H1 (cell line): ENCODE results near the gene DRGX. TPM values are rescaled to one million over a fixed set of nuclear protein-coding genes. Genes with fewer than 3 reads are reported as not detected.

Source experiments
- CTCF ChIA-PET: fragments of 300-600 bp; sonication (Branson Sonifier 250); formaldehyde crosslinking; loops from one replicate; lab custom pipeline; 2021; ENCODE audit not compliant: partially characterized antibody; lab: Charles Lee
- POLR2A ChIA-PET: fragments of 300-600 bp; sonication (Branson Sonifier 250); formaldehyde crosslinking; loops from one replicate; lab custom pipeline; 2021; ENCODE audit warnings: inconsistent platforms; ENCODE audit not compliant: partially characterized antibody; lab: Charles Lee
- DNase-seq, 2 experiments: peaks; one replicate each; pipeline versions ENCODE4 v3.0.0 to v3.0.0-alpha.2; 2010 to 2022; ENCODE audit warnings: low spot score in 2 of 2, low read depth in 1 of 2, mixed read lengths in 1 of 2
- FAIRE-seq: peaks from 2 replicates; lab custom pipeline; 2011; peaks lifted over from hg19 to GRCh38; lab: Jason Lieb, UNC
- H2AFZ ChIP-seq: 2 replicates; pipeline ENCODE4 v1.8.1; 2012; ENCODE audit warnings: low read length, inconsistent platforms
- H2AK5ac ChIP-seq: 2 replicates; pipeline ENCODE4 v1.6.1; 2013; ENCODE audit warnings: low read depth, low read length
- H2BK120ac ChIP-seq: replicated peaks from 2 replicates; pipeline ENCODE3; 2013; ENCODE audit warnings: low read depth, low read length, inconsistent platforms
- H2BK12ac ChIP-seq: 2 replicates; pipeline ENCODE4 v1.6.1; 2013; ENCODE audit warnings: low read depth, low read length
- H2BK15ac ChIP-seq: 2 replicates; pipeline ENCODE4 v1.6.1; 2013; ENCODE audit warnings: low read length
- H2BK20ac ChIP-seq: 2 replicates; pipeline ENCODE4 v1.6.1; 2013; ENCODE audit warnings: low read length
- H2BK5ac ChIP-seq: 2 replicates; pipeline ENCODE4 v1.6.1; 2013; ENCODE audit warnings: low read depth, low read length
- H3K14ac ChIP-seq: 2 replicates; pipeline ENCODE4 v1.6.1; 2013; ENCODE audit warnings: inconsistent platforms; ENCODE audit not compliant: insufficient read length
- H3K18ac ChIP-seq: 2 replicates; pipeline ENCODE4 v1.6.1; 2013; ENCODE audit warnings: low read length; ENCODE audit errors: extremely low read depth
- H3K23ac ChIP-seq: 2 replicates; pipeline ENCODE4 v1.6.1; 2013; ENCODE audit warnings: inconsistent platforms; ENCODE audit not compliant: insufficient read length
- H3K23me2 ChIP-seq: 2 replicates; pipeline ENCODE4 v1.6.1; 2013; ENCODE audit warnings: low read depth, low read length
- H3K27ac ChIP-seq: 2 replicates; pipeline ENCODE4 v1.6.1; 2011; ENCODE audit warnings: low read depth, low read length, inconsistent platforms
- H3K27me3 ChIP-seq, 4 experiments: replicated peaks in 1 of 4; 1 replicate in 1 of 4; 2 replicates in 3 of 4; pipeline versions ENCODE4 v1.6.1 to v1.8.1; 2011 to 2013; ENCODE audit warnings: low read length in 3 of 4, mild to moderate bottlenecking in 3 of 4, inconsistent platforms in 2 of 4, mixed read lengths in 2 of 4, moderate library complexity in 1 of 4; ENCODE audit not compliant: control insufficient read depth in 3 of 4, insufficient read depth in 3 of 4; ENCODE audit errors: extremely low read depth in 1 of 4
- H3K36me3 ChIP-seq, 4 experiments: 2 replicates each; pipeline versions ENCODE4 v1.6.1 to v1.8.1; 2011 to 2013; ENCODE audit warnings: mild to moderate bottlenecking in 4 of 4, low read length in 3 of 4, moderate library complexity in 2 of 4, control low read depth in 1 of 4, inconsistent platforms in 1 of 4; ENCODE audit not compliant: insufficient read depth in 4 of 4, control insufficient read depth in 2 of 4
- H3K4ac ChIP-seq: replicated peaks from 2 replicates; pipeline ENCODE3; 2013; ENCODE audit warnings: low read length, low read depth, mixed read lengths, inconsistent platforms; ENCODE audit not compliant: insufficient read length
- H3K4me1 ChIP-seq, 4 experiments: replicated peaks in 1 of 4; 1 replicate in 1 of 4; 2 replicates in 3 of 4; pipeline versions ENCODE4 v1.6.1 to v1.8.1; 2011 to 2013; ENCODE audit warnings: low read length in 3 of 4, inconsistent platforms in 2 of 4, mixed read lengths in 1 of 4; ENCODE audit not compliant: insufficient read depth in 4 of 4, control insufficient read depth in 3 of 4
- H3K4me2 ChIP-seq, 2 experiments: 2 replicates each; pipeline versions ENCODE4 v1.6.1 to v1.8.1; 2011 to 2013; ENCODE audit warnings: low read depth in 2 of 2, low read length in 2 of 2, control low read depth in 1 of 2, inconsistent platforms in 1 of 2, mild to moderate bottlenecking in 1 of 2; ENCODE audit not compliant: insufficient read depth in 1 of 2
- H3K4me3 ChIP-seq, 4 experiments: fragments of 200-600, 300-600 bp in 1 of 4; sonication (generic), shearing (Covaris generic), sonication (Bioruptor Twin) in 1 of 4; 2 replicates each; pipeline versions ENCODE4 v1.5.1 to v1.8.1; 2011 to 2016; ENCODE audit warnings: low read length in 4 of 4, low read depth in 3 of 4, control low read depth in 2 of 4, inconsistent platforms in 2 of 4, mild to moderate bottlenecking in 2 of 4, mixed read lengths in 1 of 4, moderate library complexity in 1 of 4; ENCODE audit not compliant: insufficient read depth in 2 of 4; ENCODE audit errors: extremely low read depth in 1 of 4
- H3K56ac ChIP-seq: replicated peaks from 2 replicates; pipeline ENCODE3; 2013; ENCODE audit warnings: low read depth, mild to moderate bottlenecking, mixed read lengths, low read length, inconsistent platforms; ENCODE audit not compliant: insufficient read length
- H3K79me1 ChIP-seq: 2 replicates; pipeline ENCODE4 v1.6.1; 2013; ENCODE audit warnings: low read depth, low read length, control low read depth
- H3K79me2 ChIP-seq, 2 experiments: 2 replicates each; pipeline versions ENCODE4 v1.6.1 to v1.8.1; 2012 to 2013; ENCODE audit warnings: low read length in 2 of 2, mild to moderate bottlenecking in 2 of 2, inconsistent platforms in 1 of 2; ENCODE audit not compliant: insufficient read depth in 2 of 2, control insufficient read depth in 1 of 2
- H3K9ac ChIP-seq, 4 experiments: replicated peaks in 1 of 4; 1 replicate in 1 of 4; 2 replicates in 3 of 4; pipeline versions ENCODE4 v1.6.1 to v1.8.1; 2011 to 2013; ENCODE audit warnings: low read depth in 3 of 4, low read length in 3 of 4, control low read depth in 2 of 4, mild to moderate bottlenecking in 2 of 4, moderate library complexity in 2 of 4, inconsistent platforms in 1 of 4; ENCODE audit errors: extremely low read depth in 1 of 4
- H3K9me3 ChIP-seq, 2 experiments: 2 replicates each; pipeline versions ENCODE4 v1.6.1 to v1.8.1; 2012 to 2013; ENCODE audit warnings: mild to moderate bottlenecking in 2 of 2, moderate library complexity in 2 of 2, control low read depth in 1 of 2, inconsistent platforms in 1 of 2, low read depth in 1 of 2, low read length in 1 of 2, mixed read lengths in 1 of 2; ENCODE audit not compliant: insufficient read depth in 2 of 2
- H4K20me1 ChIP-seq, 2 experiments: replicated peaks in 1 of 2; 2 replicates each; pipeline versions ENCODE3 to v1.8.1; 2011 to 2013; ENCODE audit warnings: inconsistent platforms in 2 of 2, low read length in 2 of 2, mild to moderate bottlenecking in 1 of 2; ENCODE audit not compliant: insufficient read depth in 2 of 2, control insufficient read depth in 1 of 2
- H4K5ac ChIP-seq: 2 replicates; pipeline ENCODE4 v1.6.1; 2013; ENCODE audit warnings: low read length, low read depth, mixed read lengths, inconsistent platforms; ENCODE audit not compliant: insufficient read length
- H4K8ac ChIP-seq: 2 replicates; pipeline ENCODE4 v1.8.0; 2013; ENCODE audit warnings: mild to moderate bottlenecking, moderate library complexity, low read length, inconsistent platforms; ENCODE audit not compliant: insufficient read depth; ENCODE audit errors: extremely low read depth
- H4K91ac ChIP-seq: replicated peaks from 2 replicates; pipeline ENCODE3; 2013; ENCODE audit warnings: low read length, mixed read lengths, inconsistent platforms; ENCODE audit not compliant: insufficient read length
- CHD1 ChIP-seq: IDR thresholded peaks from 2 replicates; pipeline ENCODE4 v1.6.1; 2012; ENCODE audit warnings: low read depth, low read length, improper control_type of control experiment
- HDAC2 ChIP-seq, 2 experiments: fragments of 300-600 bp in 1 of 2; sonication (generic) in 1 of 2; IDR thresholded peaks; 2 replicates each; pipeline ENCODE4 v1.6.1; 2011 to 2012; ENCODE audit warnings: low read depth in 2 of 2, low read length in 2 of 2, mild to moderate bottlenecking in 2 of 2, moderate library complexity in 2 of 2, borderline replicate concordance in 1 of 2, inconsistent platforms in 1 of 2
- JUN ChIP-seq: IDR thresholded peaks from 2 replicates; pipeline ENCODE4 v1.6.1; 2011; ENCODE audit warnings: low read depth, mild to moderate bottlenecking, improper control_type of control experiment, low read length
- RAD21 ChIP-seq, 2 experiments: IDR thresholded peaks in 1 of 2; conservative IDR thresholded peaks in 1 of 2; 2 replicates each; pipeline ENCODE4 v1.6.1; 2011; ENCODE audit warnings: low read depth in 2 of 2, low read length in 2 of 2, improper control_type of control experiment in 1 of 2, inconsistent platforms in 1 of 2, mild to moderate bottlenecking in 1 of 2, moderate library complexity in 1 of 2
- RNF2 ChIP-seq: fragments of 200-900, 300-1000 bp; sonication (generic); IDR thresholded peaks from 2 replicates; pipeline ENCODE4 v1.7.1; 2016; ENCODE audit warnings: borderline replicate concordance, low read depth, mild to moderate bottlenecking, antibody characterized with exemption, low read length; ENCODE audit not compliant: poor library complexity, severe bottlenecking; ENCODE audit errors: missing control alignments
- SUZ12 ChIP-seq: fragments of 200-600 bp; sonication (generic); IDR thresholded peaks from 2 replicates; pipeline ENCODE4 v1.6.1; 2012; ENCODE audit warnings: mild to moderate bottlenecking, inconsistent platforms, low read length, moderate library complexity, mixed read lengths
- TBP ChIP-seq: IDR thresholded peaks from 2 replicates; pipeline ENCODE4 v1.6.1; 2011; ENCODE audit warnings: low read depth, low read length, improper control_type of control experiment
- TEAD4 ChIP-seq: IDR thresholded peaks from 2 replicates; pipeline ENCODE4 v1.6.1; 2012; ENCODE audit warnings: low read depth, low read length, inconsistent platforms, mixed read lengths
- WGBS, 2 experiments: shearing (Covaris generic) in 1 of 2; methylation state at CpG; one replicate each; pipeline versions ENCODE4 v1.1.6 to v1.1.7; 2013 to 2015; ENCODE audit warnings: low lambda C conversion rate in 2 of 2, mixed read lengths in 2 of 2, inconsistent platforms in 1 of 2, low coverage in 1 of 2, missing lambda C conversion rate in 1 of 2; ENCODE audit not compliant: insufficient replicate concordance in 2 of 2, insufficient coverage in 1 of 2, insufficient read length in 1 of 2; ENCODE audit errors: extremely low coverage in 1 of 2, missing lambda C conversion rate in 1 of 2; 5-methylcytosine and 5-hydroxymethylcytosine counted together
- polyA plus RNA-seq, 7 experiments: library from polyadenylated mRNA; depleted of rRNA in 3 of 7; stranded (reverse) in 5 of 7; unstranded in 2 of 7; fragments of >200 nt in 5 of 7; fragments of 200-250 nt in 2 of 7; gene quantifications; 1 replicate in 5 of 7; 2 replicates in 1 of 7; 4 replicates in 1 of 7; pipeline versions ENCODE4 v1.2.1 to v1.2.3, GENCODE V29; 2011 to 2013; ENCODE audit warnings: missing spikeins in 2 of 7, mixed read lengths in 2 of 7
- total RNA-seq: library from RNA; stranded (reverse); fragmentation: NEBNext Ultra II Directional; extraction: Animal tissue kit (Norgen Biotek cat#: 25700); gene quantifications from 2 replicates; pipeline ENCODE4 v1.2.1, GENCODE V29; 2021
- TF ChIP-seq, protein P1 (sequence below): IDR thresholded peaks from 2 replicates; pipeline ENCODE4 v1.6.1; 2012; ENCODE audit warnings: low read length, inconsistent platforms
- TF ChIP-seq, protein P2 (sequence below): IDR thresholded peaks from 2 replicates; pipeline ENCODE4 v1.6.1; 2011; ENCODE audit warnings: low read length, improper control_type of control experiment

Gene DRGX
- total and polyA plus RNA-seq, 2 of the 8 experiments (the other 6 are each of a cell fraction or from before 2014, with no cell fraction given), result not detected

DNA sequence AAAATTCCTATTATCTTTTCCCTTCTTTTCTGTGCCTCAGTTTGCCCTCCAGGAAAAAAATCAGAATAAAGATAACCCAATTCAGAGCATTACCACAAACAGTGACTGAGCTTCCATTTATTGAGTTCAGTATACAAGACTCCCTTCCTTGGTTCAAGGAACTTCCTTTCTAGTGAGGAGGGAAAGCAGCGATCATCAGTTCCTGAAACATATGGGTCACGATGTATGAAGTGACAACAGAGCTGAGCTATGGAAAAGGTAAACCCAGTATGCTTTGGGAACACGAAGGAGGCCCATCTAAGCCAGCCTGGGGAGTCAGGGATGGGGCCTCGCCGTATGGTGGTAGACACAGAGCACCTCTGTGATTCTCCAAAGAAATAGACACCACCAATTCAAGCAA is 81.1 kb downstream of the DRGX start:
- 88% methylated on average over 5 of the region's 5 CpGs; no CpG with 5 or more reads in 1 of the 2 experiments for WGBS, 2 experiments
- no peak overlapping the region for H2BK12ac ChIP-seq
- no peak overlapping the region for H3K4me3 ChIP-seq
- no peaks in the 10 kb centered on the region for H3K9me3 ChIP-seq
- H3K4me2 ChIP-seq, result no peak overlapping the region
- no peaks in the 10 kb centered on the region for H3K4me1 ChIP-seq
- no peaks in the 10 kb centered on the region for H3K79me2 ChIP-seq
- H2AK5ac ChIP-seq, result no peak overlapping the region
- no peak overlapping the region for H4K8ac ChIP-seq
- H3K14ac ChIP-seq, result no peak overlapping the region
- H4K91ac ChIP-seq, result no peak overlapping the region
- no peak overlapping the region for H3K9ac ChIP-seq
- H3K36me3 ChIP-seq, result no peaks in the 10 kb centered on the region
- CTCF ChIA-PET, result interaction anchor here (1.3 to 3.1 kb wide), 3 partner anchors 10 to 33 kb away, joined by 3 to 22 read pairs (median 5); no protein-coding TSS in a partner anchor
- no peak overlapping the region for H2BK120ac ChIP-seq
- DNase-seq, result no peak
- POLR2A ChIA-PET, result interaction anchor here (1.6 kb wide), 1 partner anchor 10 kb away, joined by 3 read pairs; no protein-coding TSS in a partner anchor
- H3K79me1 ChIP-seq, result no peaks in the 10 kb centered on the region
- FAIRE-seq, result no peak
- H3K56ac ChIP-seq, result no peak overlapping the region
- no peaks in the 10 kb centered on the region for H4K20me1 ChIP-seq
- no peak overlapping the region for H2BK15ac ChIP-seq
- no peak overlapping the region for H3K4ac ChIP-seq
- no peaks in the 10 kb centered on the region for H3K23me2 ChIP-seq
- H2AFZ ChIP-seq, result no peak overlapping the region
- no peaks in the 10 kb centered on the region for H3K27me3 ChIP-seq
- no peak overlapping the region for H3K27ac ChIP-seq
- H2BK5ac ChIP-seq, result no peak overlapping the region
- H2BK20ac ChIP-seq, result no peak overlapping the region
- no peak overlapping the region for H4K5ac ChIP-seq
- H3K23ac ChIP-seq, result no peak overlapping the region
- no peak overlapping the region for H3K18ac ChIP-seq
- TF ChIP-seq RNF2 (no peak), RAD21 (IDR thresholded peaks at IDR 0.05 in 1 of 2, conservative IDR thresholded peaks at IDR 0.05 in 1 of 2; ENCODE audit: low read depth in 2 of 2, low read length in 2 of 2) (no peak), SUZ12 (no peak), TEAD4 (no peak), TBP (no peak), CHD1 (no peak), HDAC2 (IDR thresholded peaks at IDR 0.05; ENCODE audit: borderline replicate concordance in 1 of 2, low read depth in 2 of 2, low read length in 2 of 2) (no peak), JUN (no peak)
- TF ChIP-seq, protein P1, sequence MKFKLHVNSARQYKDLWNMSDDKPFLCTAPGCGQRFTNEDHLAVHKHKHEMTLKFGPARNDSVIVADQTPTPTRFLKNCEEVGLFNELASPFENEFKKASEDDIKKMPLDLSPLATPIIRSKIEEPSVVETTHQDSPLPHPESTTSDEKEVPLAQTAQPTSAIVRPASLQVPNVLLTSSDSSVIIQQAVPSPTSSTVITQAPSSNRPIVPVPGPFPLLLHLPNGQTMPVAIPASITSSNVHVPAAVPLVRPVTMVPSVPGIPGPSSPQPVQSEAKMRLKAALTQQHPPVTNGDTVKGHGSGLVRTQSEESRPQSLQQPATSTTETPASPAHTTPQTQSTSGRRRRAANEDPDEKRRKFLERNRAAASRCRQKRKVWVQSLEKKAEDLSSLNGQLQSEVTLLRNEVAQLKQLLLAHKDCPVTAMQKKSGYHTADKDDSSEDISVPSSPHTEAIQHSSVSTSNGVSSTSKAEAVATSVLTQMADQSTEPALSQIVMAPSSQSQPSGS, result no peak
- TF ChIP-seq, protein P2, sequence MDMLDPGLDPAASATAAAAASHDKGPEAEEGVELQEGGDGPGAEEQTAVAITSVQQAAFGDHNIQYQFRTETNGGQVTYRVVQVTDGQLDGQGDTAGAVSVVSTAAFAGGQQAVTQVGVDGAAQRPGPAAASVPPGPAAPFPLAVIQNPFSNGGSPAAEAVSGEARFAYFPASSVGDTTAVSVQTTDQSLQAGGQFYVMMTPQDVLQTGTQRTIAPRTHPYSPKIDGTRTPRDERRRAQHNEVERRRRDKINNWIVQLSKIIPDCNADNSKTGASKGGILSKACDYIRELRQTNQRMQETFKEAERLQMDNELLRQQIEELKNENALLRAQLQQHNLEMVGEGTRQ, result no peak
